IMR-90 (cell line): ENCODE data around the gene TULP4.

ENCODE experiments used
- BHLHE40 ChIP-seq: fragments of 150-350 bp; IDR thresholded peaks from 2 replicates; pipeline ENCODE4 v1.6.1; 2016; ENCODE audit warnings: mild to moderate bottlenecking, low read depth, low read length
- CEBPB ChIP-seq: IDR thresholded peaks from 2 replicates; pipeline ENCODE4 v1.6.1; 2012; ENCODE audit warnings: low read depth, low read length, improper control_type of control experiment
- CTCF ChIP-seq: conservative IDR thresholded peaks from 2 replicates; pipeline ENCODE4 v1.5.1; 2012; ENCODE audit warnings: mild to moderate bottlenecking, low read depth, low read length, improper control_type of control experiment
- ELK1 ChIP-seq: fragments of 150-350 bp; IDR thresholded peaks from 2 replicates; pipeline ENCODE4 v1.6.1; 2016; ENCODE audit warnings: low read depth, mild to moderate bottlenecking, low read length, moderate library complexity, borderline replicate concordance
- FOS ChIP-seq: fragments of 150-350 bp; IDR thresholded peaks from 2 replicates; pipeline ENCODE4 v1.6.1; 2016; ENCODE audit warnings: low read depth, low read length
- MAFK ChIP-seq: IDR thresholded peaks from 2 replicates; pipeline ENCODE4 v1.6.1; 2012; ENCODE audit warnings: low read depth, low read length, improper control_type of control experiment
- NFE2L2 ChIP-seq: fragments of 150-350 bp; IDR thresholded peaks from 2 replicates; pipeline ENCODE4 v1.6.1; 2016; ENCODE audit warnings: low read depth, mild to moderate bottlenecking, low read length
- POLR2A ChIP-seq: IDR thresholded peaks from 2 replicates; pipeline ENCODE4 v1.6.1; 2012; ENCODE audit warnings: mild to moderate bottlenecking, low read depth, low read length
- RAD21 ChIP-seq: IDR thresholded peaks from 2 replicates; pipeline ENCODE4 v1.6.1; 2012; ENCODE audit warnings: low read length, improper control_type of control experiment
- RCOR1 ChIP-seq: IDR thresholded peaks from 2 replicates; pipeline ENCODE4 v1.6.1; 2012; ENCODE audit warnings: mild to moderate bottlenecking, low read length, improper control_type of control experiment; ENCODE audit not compliant: insufficient replicate concordance
- RFX5 ChIP-seq: IDR thresholded peaks from 2 replicates; pipeline ENCODE4 v1.8.0; 2012; ENCODE audit warnings: low read depth, mild to moderate bottlenecking, low read length, moderate library complexity
- SMC3 ChIP-seq: fragments of 150-350 bp; IDR thresholded peaks from 2 replicates; pipeline ENCODE4 v1.6.1; 2016; ENCODE audit warnings: low read depth, mild to moderate bottlenecking, antibody characterized with exemption, low read length, moderate library complexity

GRCh38 chr6:158501360-158502262, 189.3 kb downstream of the TULP4 start:
- TF ChIP-seq RAD21: no peak
- no peak for TF ChIP-seq RFX5
- TF ChIP-seq CTCF: no peak
- no peak for TF ChIP-seq POLR2A
- no peak for TF ChIP-seq RCOR1
- TF ChIP-seq BHLHE40: no peak
- no peak for TF ChIP-seq ELK1
- TF ChIP-seq CEBPB: no peak
- TF ChIP-seq FOS: no peak
- no peak for TF ChIP-seq SMC3
- no peak for TF ChIP-seq MAFK
- no peak for TF ChIP-seq NFE2L2
